SK-N-SH treated with all-trans-retinoic acid at 6 μM for 48 hours (cell line): ENCODE measurements around the gene PNKD.
"Not testable (repeated sequence)": the region's sequence is repeated elsewhere in the genome, so short reads cannot be mapped to it uniquely, and the experiment has no call there.

Source experiments
- ATAC-seq: fragments of 200-7000 bp; cut with Tn5 transposase; 3 replicates; pipeline ENCODE4 v1.9.1; 2020; ENCODE audit warnings: mild to moderate bottlenecking, moderate library complexity
- ARNTL ChIP-seq: fragments of 450-650 bp; formaldehyde crosslinking; IDR thresholded peaks from 2 replicates; pipeline ENCODE4 v1.5.0; 2020; ENCODE audit warnings: low read depth, mild to moderate bottlenecking, moderate library complexity, borderline replicate concordance
- BACH2 ChIP-seq: fragments of 250-450 bp; sonication (Bioruptor Pico); IDR thresholded peaks from 2 replicates; pipeline ENCODE4 v1.9.0; 2021; ENCODE audit warnings: mild to moderate bottlenecking, borderline replicate concordance
- CREB5 ChIP-seq: fragments of 250-450 bp; sonication (Bioruptor Pico); IDR thresholded peaks from 2 replicates; pipeline ENCODE4 v1.5.1; 2020; ENCODE audit warnings: low read depth, mild to moderate bottlenecking, moderate library complexity
- CSDC2 ChIP-seq: fragments of 250-450 bp; sonication (Bioruptor Pico); IDR thresholded peaks from 2 replicates; pipeline ENCODE4 v1.5.0; 2020; ENCODE audit warnings: mild to moderate bottlenecking, moderate library complexity
- CSRNP3 ChIP-seq: fragments of 250-450 bp; sonication (Bioruptor Pico); IDR thresholded peaks from 2 replicates; pipeline ENCODE4 v1.5.1; 2021; ENCODE audit warnings: mild to moderate bottlenecking, moderate library complexity
- ESRRG ChIP-seq: fragments of 250-450 bp; sonication (Bioruptor Pico); IDR thresholded peaks from 2 replicates; pipeline ENCODE4 v1.6.1; 2021; ENCODE audit warnings: mild to moderate bottlenecking
- GLIS3 ChIP-seq: fragments of 250-450 bp; sonication (Bioruptor Pico); IDR thresholded peaks from 2 replicates; pipeline ENCODE4 v1.5.0; 2020; ENCODE audit warnings: mild to moderate bottlenecking, moderate library complexity
- ISL1 ChIP-seq: fragments of 250-450 bp; sonication (Bioruptor Pico); IDR thresholded peaks from 2 replicates; pipeline ENCODE4 v2.1.2; 2022; ENCODE audit warnings: mild to moderate bottlenecking, moderate library complexity
- OSR1 ChIP-seq: fragments of 250-450 bp; sonication (Bioruptor Pico); IDR thresholded peaks from 2 replicates; pipeline ENCODE4 v1.8.0; 2022; ENCODE audit warnings: moderate library complexity, mild to moderate bottlenecking, inconsistent platforms
- PPARA ChIP-seq: fragments of 250-450 bp; sonication (Bioruptor Pico); IDR thresholded peaks from 2 replicates; pipeline ENCODE4 v1.5.0; 2020; ENCODE audit warnings: mild to moderate bottlenecking, borderline replicate concordance
- RARB ChIP-seq: fragments of 250-450 bp; sonication (Bioruptor Pico); IDR thresholded peaks from 2 replicates; pipeline ENCODE4 v1.8.0; 2021; ENCODE audit warnings: mild to moderate bottlenecking, moderate library complexity
- SNAI2 ChIP-seq: fragments of 250-450 bp; sonication (Bioruptor Pico); IDR thresholded peaks from 2 replicates; pipeline ENCODE4 v1.5.0; 2020; ENCODE audit warnings: mild to moderate bottlenecking, moderate library complexity
- TCF4 ChIP-seq: fragments of 250-450 bp; sonication (Bioruptor Pico); IDR thresholded peaks from 2 replicates; pipeline ENCODE4 v1.8.0; 2021; ENCODE audit warnings: mild to moderate bottlenecking, moderate library complexity, borderline replicate concordance
- TOX ChIP-seq: fragments of 250-450 bp; sonication (Bioruptor Pico); IDR thresholded peaks from 2 replicates; pipeline ENCODE4 v1.8.0; 2021; ENCODE audit warnings: mild to moderate bottlenecking, moderate library complexity, borderline replicate concordance
- TSHZ2 ChIP-seq: fragments of 250-450 bp; sonication (Bioruptor Pico); IDR thresholded peaks from 2 replicates; pipeline ENCODE4 v1.5.0; 2020; ENCODE audit warnings: mild to moderate bottlenecking, moderate library complexity
- ZC3H10 ChIP-seq: fragments of 250-450 bp; sonication (Bioruptor Pico); IDR thresholded peaks from 2 replicates; pipeline ENCODE4 v1.5.1; 2021; ENCODE audit warnings: mild to moderate bottlenecking, moderate library complexity
- ZFP3 ChIP-seq: fragments of 250-450 bp; sonication (Bioruptor Pico); IDR thresholded peaks from 2 replicates; pipeline ENCODE4 v1.5.0; 2020; ENCODE audit warnings: mild to moderate bottlenecking, moderate library complexity
- ZNF565 ChIP-seq: fragments of 450-650 bp; formaldehyde crosslinking; conservative IDR thresholded peaks from 2 replicates; pipeline ENCODE4 v1.5.0; 2020; ENCODE audit warnings: low read depth, mild to moderate bottlenecking, moderate library complexity
- ZNF70 ChIP-seq: fragments of 450-650 bp; formaldehyde crosslinking; IDR thresholded peaks from 2 replicates; pipeline ENCODE4 v1.5.0; 2020; ENCODE audit warnings: mild to moderate bottlenecking, moderate library complexity
- ZNF8 ChIP-seq: fragments of 450-650 bp; formaldehyde crosslinking; IDR thresholded peaks from 2 replicates; pipeline ENCODE4 v1.5.0; 2020; ENCODE audit warnings: mild to moderate bottlenecking, moderate library complexity

Gene PNKD

GRCh38 chr2:218273214-218273907, 3.0 kb downstream of the PNKD start:
- ATAC-seq, result not testable (repeated sequence)

GRCh38 chr2:218273908-218274249, 3.6 kb downstream of the PNKD start:
- no peak for ATAC-seq
- TF ChIP-seq CSDC2 (CRISPR knock-in tag) (no peak), ZNF70 (CRISPR knock-in tag) (no peak), OSR1 (CRISPR knock-in tag) (no peak), ZNF565 (CRISPR knock-in tag) (no peak), ZNF8 (CRISPR knock-in tag) (no peak), ZC3H10 (CRISPR knock-in tag) (no peak), TSHZ2 (no peak), TCF4 (CRISPR knock-in tag) (no peak), TOX (no peak), GLIS3 (CRISPR knock-in tag) (no peak), PPARA (CRISPR knock-in tag) (no peak), CREB5 (CRISPR knock-in tag) (no peak)

- no peak for ATAC-seq
These were observed 4.3 kb downstream of the PNKD start for GRCh38 chr2:218274586-218274985.

GRCh38 chr2:218275371-218276072, 5.2 kb downstream of the PNKD start:
- no peak for TF ChIP-seq ARNTL (CRISPR knock-in tag)
- no peak for TF ChIP-seq ISL1 (CRISPR knock-in tag)
- no peak for TF ChIP-seq CSDC2 (CRISPR knock-in tag)
- no peak for TF ChIP-seq ESRRG (CRISPR knock-in tag)
- no peak for TF ChIP-seq GLIS3 (CRISPR knock-in tag)
- TF ChIP-seq ZFP3 (CRISPR knock-in tag), result no peak
- TF ChIP-seq TSHZ2, result no peak
- no peak for TF ChIP-seq ZC3H10 (CRISPR knock-in tag)
- TF ChIP-seq ZNF565 (CRISPR knock-in tag), result no peak
- no peak for TF ChIP-seq SNAI2 (CRISPR knock-in tag)
- TF ChIP-seq CSRNP3, result no peak
- TF ChIP-seq ZNF8 (CRISPR knock-in tag), result no peak
- TF ChIP-seq OSR1 (CRISPR knock-in tag), result no peak
- no peak for TF ChIP-seq ZNF70 (CRISPR knock-in tag)
- no peak for TF ChIP-seq CREB5 (CRISPR knock-in tag)
- TF ChIP-seq RARB (CRISPR knock-in tag), result no peak
- no peak for TF ChIP-seq PPARA (CRISPR knock-in tag)
- TF ChIP-seq, all 23 proteins: peak for 0
- no peak for ATAC-seq

More at GRCh38 chr2:218274586-218274985, 4.3 kb downstream of the PNKD start:
- no peak for TF ChIP-seq TCF4 (CRISPR knock-in tag)
- no peak for TF ChIP-seq BACH2 (CRISPR knock-in tag)
- TF ChIP-seq OSR1 (CRISPR knock-in tag), result no peak
- no peak for TF ChIP-seq ZFP3 (CRISPR knock-in tag)
- no peak for TF ChIP-seq ISL1 (CRISPR knock-in tag)
- no peak for TF ChIP-seq ZNF70 (CRISPR knock-in tag)
- no peak for TF ChIP-seq CSDC2 (CRISPR knock-in tag)
- no peak for TF ChIP-seq ZNF8 (CRISPR knock-in tag)
